ENCODE data around the gene SDCBP2.

- TF ChIP-seq CTCF (IDR thresholded peaks at IDR 0.05) = no peak
- no peak for TF ChIP-seq ZFX (IDR thresholded peaks at IDR 0.05; ENCODE audit: borderline replicate concordance)
Measured at GRCh38 chr20:1328680-1329330, at the start of gene SDCBP2.

Data from 22Rv1 (cell line).